WTC11 (cell line): ENCODE measurements around the gene FGFR3. TPM values are rescaled to one million over a fixed set of nuclear protein-coding genes. Genes with fewer than 3 reads are reported as not detected.

Experiments used
- ATAC-seq: fragments of 200-7000 bp; cut with Tn5 transposase; 2 replicates; pipeline ENCODE4 v1.10.0; 2021; ENCODE audit warnings: mild to moderate bottlenecking, moderate library complexity
- CTCF ChIA-PET: fragments of 300-600 bp; sonication (Branson Sonifier 250); formaldehyde crosslinking; loops from one replicate; lab custom pipeline; 2021; ENCODE audit warnings: antibody characterized with exemption; lab: Charles Lee
- POLR2A ChIA-PET: fragments of 350-600 bp; sonication (Branson Sonifier 250); formaldehyde crosslinking; loops from one replicate; lab custom pipeline; 2021; ENCODE audit warnings: antibody characterized with exemption; lab: Charles Lee
- DNase-seq: peaks from one replicate; pipeline ENCODE4 v3.0.0; 2021; ENCODE audit warnings: low spot score
- H3K27ac Mint-ChIP-seq: 2 replicates; pipeline ENCODE4 v1.8.0; 2021; ENCODE audit warnings: mixed read lengths
- H3K27me3 Mint-ChIP-seq: 2 replicates; pipeline ENCODE4 v1.8.0; 2021; ENCODE audit warnings: low read depth, mild to moderate bottlenecking, moderate library complexity, mixed read lengths
- H3K36me3 Mint-ChIP-seq: 2 replicates; pipeline ENCODE4 v1.8.0; 2021; ENCODE audit warnings: mixed read lengths
- H3K4me1 Mint-ChIP-seq: 2 replicates; pipeline ENCODE4 v1.8.0; 2022; ENCODE audit warnings: mixed read lengths
- H3K4me3 Mint-ChIP-seq: 2 replicates; pipeline ENCODE4 v1.8.0; 2021; ENCODE audit warnings: mild to moderate bottlenecking, moderate library complexity, mixed read lengths
- H3K9me3 Mint-ChIP-seq: 2 replicates; pipeline ENCODE4 v1.8.0; 2021; ENCODE audit warnings: mixed read lengths
- ARID4B ChIP-seq: sonication (generic); formaldehyde crosslinking; IDR thresholded peaks from 2 replicates; pipeline ENCODE4 v1.8.0; 2023; ENCODE audit warnings: missing genetic modification reagents, mild to moderate bottlenecking, borderline replicate concordance
- ATF3 ChIP-seq: sonication (generic); formaldehyde crosslinking; conservative IDR thresholded peaks from 2 replicates; pipeline ENCODE4 v1.8.1; 2022; ENCODE audit warnings: mild to moderate bottlenecking, missing genetic modification reagents
- ELF4 ChIP-seq: sonication (generic); formaldehyde crosslinking; IDR thresholded peaks from 2 replicates; pipeline ENCODE4 v1.8.1; 2022; ENCODE audit warnings: low read depth, mild to moderate bottlenecking, moderate library complexity, missing genetic modification reagents
- EMX1 ChIP-seq: fragments of 250-450 bp; sonication (Bioruptor Pico); IDR thresholded peaks from 2 replicates; pipeline ENCODE4 v1.8.0; 2021; ENCODE audit warnings: mild to moderate bottlenecking
- ERG ChIP-seq: fragments of 250-450 bp; sonication (Bioruptor Pico); IDR thresholded peaks from 2 replicates; pipeline ENCODE4 v1.8.0; 2021; ENCODE audit warnings: mild to moderate bottlenecking
- ETV6 ChIP-seq: sonication (generic); formaldehyde crosslinking; IDR thresholded peaks from 2 replicates; pipeline ENCODE4 v1.8.1; 2022; ENCODE audit warnings: mild to moderate bottlenecking, missing genetic modification reagents
- FOXJ3 ChIP-seq: sonication (generic); formaldehyde crosslinking; IDR thresholded peaks from 2 replicates; pipeline ENCODE4 v1.9.0; 2021; ENCODE audit warnings: missing genetic modification reagents, mild to moderate bottlenecking, borderline replicate concordance
- FOXP1 ChIP-seq: sonication (generic); formaldehyde crosslinking; IDR thresholded peaks from 2 replicates; pipeline ENCODE4 v1.8.0; 2022; ENCODE audit warnings: missing genetic modification reagents, mild to moderate bottlenecking, moderate library complexity, borderline replicate concordance
- GABPB1 ChIP-seq: sonication (generic); formaldehyde crosslinking; IDR thresholded peaks from 2 replicates; pipeline ENCODE4 v1.8.1; 2023; ENCODE audit warnings: mild to moderate bottlenecking, missing genetic modification reagents
- JUN ChIP-seq: sonication (generic); formaldehyde crosslinking; IDR thresholded peaks from 2 replicates; pipeline ENCODE4 v1.8.0; 2023; ENCODE audit warnings: mild to moderate bottlenecking, missing genetic modification reagents
- KAT7 ChIP-seq: sonication (generic); formaldehyde crosslinking; IDR thresholded peaks from 2 replicates; pipeline ENCODE4 v1.8.1; 2023; ENCODE audit warnings: missing genetic modification reagents, mild to moderate bottlenecking, borderline replicate concordance
- MLX ChIP-seq: sonication (generic); formaldehyde crosslinking; IDR thresholded peaks from 2 replicates; pipeline ENCODE4 v1.8.1; 2023; ENCODE audit warnings: mild to moderate bottlenecking, missing genetic modification reagents, moderate library complexity
- SOX15 ChIP-seq: fragments of 250-450 bp; sonication (Bioruptor Pico); IDR thresholded peaks from 2 replicates; pipeline ENCODE4 v1.9.0; 2021; ENCODE audit warnings: mild to moderate bottlenecking
- TP53 ChIP-seq: sonication (generic); formaldehyde crosslinking; IDR thresholded peaks from 2 replicates; pipeline ENCODE4 v1.8.1; 2023; ENCODE audit warnings: mild to moderate bottlenecking, missing genetic modification reagents
- ZNF138 ChIP-seq: sonication (generic); formaldehyde crosslinking; conservative IDR thresholded peaks from 2 replicates; pipeline ENCODE4 v1.8.1; 2022; ENCODE audit warnings: mild to moderate bottlenecking, moderate library complexity, missing genetic modification reagents
- ZNF671 ChIP-seq: fragments of 250-450 bp; sonication (Bioruptor Pico); IDR thresholded peaks from 2 replicates; pipeline ENCODE4 v1.8.0; 2021; ENCODE audit warnings: mild to moderate bottlenecking
- total RNA-seq: library from RNA; stranded (reverse); gene quantifications from 3 replicates; pipeline ENCODE4 v1.2.3, GENCODE V29; 2021
- TF ChIP-seq, protein P1 (sequence below): fragments of 250-450 bp; sonication (Bioruptor Pico); IDR thresholded peaks from 2 replicates; pipeline ENCODE4 v2.1.2; 2022; ENCODE audit warnings: mild to moderate bottlenecking, moderate library complexity
- TF ChIP-seq, protein P2 (sequence below): sonication (generic); formaldehyde crosslinking; IDR thresholded peaks from 2 replicates; pipeline ENCODE4 v1.8.1; 2023; ENCODE audit warnings: mild to moderate bottlenecking, missing genetic modification reagents, borderline replicate concordance
- TF ChIP-seq, protein P3 (sequence below): sonication (generic); formaldehyde crosslinking; IDR thresholded peaks from 2 replicates; pipeline ENCODE4 v1.8.1; 2023; ENCODE audit warnings: mild to moderate bottlenecking, missing genetic modification reagents

The FGFR3 gene
- total RNA-seq, 1 experiment from 2014 or later, result 19.9 TPM

DNA sequence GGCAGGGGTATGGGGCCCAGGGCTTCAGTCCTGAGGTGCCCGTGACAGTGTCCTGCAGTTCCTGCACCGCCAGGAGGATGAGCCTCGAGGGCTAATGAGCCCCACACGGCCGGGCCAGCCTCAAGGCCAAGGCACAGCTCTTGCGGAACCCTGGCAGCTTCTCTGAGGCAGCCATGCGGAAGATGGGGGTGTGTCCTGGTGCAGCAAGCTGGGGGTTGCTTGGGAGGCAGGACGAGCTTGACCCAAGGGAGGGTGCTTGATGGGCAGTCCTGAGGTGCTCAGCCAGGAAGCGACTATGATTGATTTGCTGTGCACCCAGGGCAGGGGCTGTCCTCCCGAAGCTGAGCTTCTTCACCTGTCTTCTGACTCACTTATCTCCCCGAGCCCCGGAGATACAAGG, 9.1 kb upstream of the FGFR3 start:
- no peaks in the 10 kb centered on the region for H3K9me3 Mint-ChIP-seq
- H3K27ac Mint-ChIP-seq, result no peak overlapping the region
- ATAC-seq (no peak), DNase-seq (no peak)
- CTCF ChIA-PET, result interaction anchor here (0.9 to 4.4 kb wide), 7 partner anchors 8 to 39 kb away, joined by 3 to 21 read pairs (median 7); no protein-coding TSS in a partner anchor
- no peaks in the 10 kb centered on the region for H3K36me3 Mint-ChIP-seq
- no peaks in the 10 kb centered on the region for H3K27me3 Mint-ChIP-seq
- H3K4me1 Mint-ChIP-seq, result peaks cover 5% of the 10 kb centered on the region; the same call in 1 of the 2 replicates
- POLR2A ChIA-PET, result no interaction called here
- no peak for TF ChIP-seq MLX (CRISPR knock-in tag)
- no peak for TF ChIP-seq ZNF138 (CRISPR knock-in tag)
- TF ChIP-seq JUN, result no peak
- no peak for TF ChIP-seq ERG (CRISPR knock-in tag)
- TF ChIP-seq, protein P1, sequence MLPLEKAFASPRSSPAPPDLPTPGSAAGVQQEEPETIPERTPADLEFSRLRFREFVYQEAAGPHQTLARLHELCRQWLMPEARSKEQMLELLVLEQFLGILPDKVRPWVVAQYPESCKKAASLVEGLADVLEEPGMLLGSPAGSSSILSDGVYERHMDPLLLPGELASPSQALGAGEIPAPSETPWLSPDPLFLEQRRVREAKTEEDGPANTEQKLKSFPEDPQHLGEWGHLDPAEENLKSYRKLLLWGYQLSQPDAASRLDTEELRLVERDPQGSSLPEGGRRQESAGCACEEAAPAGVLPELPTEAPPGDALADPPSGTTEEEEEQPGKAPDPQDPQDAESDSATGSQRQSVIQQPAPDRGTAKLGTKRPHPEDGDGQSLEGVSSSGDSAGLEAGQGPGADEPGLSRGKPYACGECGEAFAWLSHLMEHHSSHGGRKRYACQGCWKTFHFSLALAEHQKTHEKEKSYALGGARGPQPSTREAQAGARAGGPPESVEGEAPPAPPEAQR (CRISPR knock-in tag), result no peak
- TF ChIP-seq ELF4 (CRISPR knock-in tag), result no peak
- no peak for TF ChIP-seq ATF3 (CRISPR knock-in tag)
- TF ChIP-seq FOXJ3 (CRISPR knock-in tag), result no peak
- TF ChIP-seq, protein P2, sequence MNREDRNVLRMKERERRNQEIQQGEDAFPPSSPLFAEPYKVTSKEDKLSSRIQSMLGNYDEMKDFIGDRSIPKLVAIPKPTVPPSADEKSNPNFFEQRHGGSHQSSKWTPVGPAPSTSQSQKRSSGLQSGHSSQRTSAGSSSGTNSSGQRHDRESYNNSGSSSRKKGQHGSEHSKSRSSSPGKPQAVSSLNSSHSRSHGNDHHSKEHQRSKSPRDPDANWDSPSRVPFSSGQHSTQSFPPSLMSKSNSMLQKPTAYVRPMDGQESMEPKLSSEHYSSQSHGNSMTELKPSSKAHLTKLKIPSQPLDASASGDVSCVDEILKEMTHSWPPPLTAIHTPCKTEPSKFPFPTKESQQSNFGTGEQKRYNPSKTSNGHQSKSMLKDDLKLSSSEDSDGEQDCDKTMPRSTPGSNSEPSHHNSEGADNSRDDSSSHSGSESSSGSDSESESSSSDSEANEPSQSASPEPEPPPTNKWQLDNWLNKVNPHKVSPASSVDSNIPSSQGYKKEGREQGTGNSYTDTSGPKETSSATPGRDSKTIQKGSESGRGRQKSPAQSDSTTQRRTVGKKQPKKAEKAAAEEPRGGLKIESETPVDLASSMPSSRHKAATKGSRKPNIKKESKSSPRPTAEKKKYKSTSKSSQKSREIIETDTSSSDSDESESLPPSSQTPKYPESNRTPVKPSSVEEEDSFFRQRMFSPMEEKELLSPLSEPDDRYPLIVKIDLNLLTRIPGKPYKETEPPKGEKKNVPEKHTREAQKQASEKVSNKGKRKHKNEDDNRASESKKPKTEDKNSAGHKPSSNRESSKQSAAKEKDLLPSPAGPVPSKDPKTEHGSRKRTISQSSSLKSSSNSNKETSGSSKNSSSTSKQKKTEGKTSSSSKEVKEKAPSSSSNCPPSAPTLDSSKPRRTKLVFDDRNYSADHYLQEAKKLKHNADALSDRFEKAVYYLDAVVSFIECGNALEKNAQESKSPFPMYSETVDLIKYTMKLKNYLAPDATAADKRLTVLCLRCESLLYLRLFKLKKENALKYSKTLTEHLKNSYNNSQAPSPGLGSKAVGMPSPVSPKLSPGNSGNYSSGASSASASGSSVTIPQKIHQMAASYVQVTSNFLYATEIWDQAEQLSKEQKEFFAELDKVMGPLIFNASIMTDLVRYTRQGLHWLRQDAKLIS, result no peak
- TF ChIP-seq, protein P3, sequence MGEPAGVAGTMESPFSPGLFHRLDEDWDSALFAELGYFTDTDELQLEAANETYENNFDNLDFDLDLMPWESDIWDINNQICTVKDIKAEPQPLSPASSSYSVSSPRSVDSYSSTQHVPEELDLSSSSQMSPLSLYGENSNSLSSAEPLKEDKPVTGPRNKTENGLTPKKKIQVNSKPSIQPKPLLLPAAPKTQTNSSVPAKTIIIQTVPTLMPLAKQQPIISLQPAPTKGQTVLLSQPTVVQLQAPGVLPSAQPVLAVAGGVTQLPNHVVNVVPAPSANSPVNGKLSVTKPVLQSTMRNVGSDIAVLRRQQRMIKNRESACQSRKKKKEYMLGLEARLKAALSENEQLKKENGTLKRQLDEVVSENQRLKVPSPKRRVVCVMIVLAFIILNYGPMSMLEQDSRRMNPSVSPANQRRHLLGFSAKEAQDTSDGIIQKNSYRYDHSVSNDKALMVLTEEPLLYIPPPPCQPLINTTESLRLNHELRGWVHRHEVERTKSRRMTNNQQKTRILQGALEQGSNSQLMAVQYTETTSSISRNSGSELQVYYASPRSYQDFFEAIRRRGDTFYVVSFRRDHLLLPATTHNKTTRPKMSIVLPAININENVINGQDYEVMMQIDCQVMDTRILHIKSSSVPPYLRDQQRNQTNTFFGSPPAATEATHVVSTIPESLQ (CRISPR knock-in tag), result no peak
- TF ChIP-seq KAT7, result no peak
- no peak for TF ChIP-seq ARID4B
- TF ChIP-seq TP53 (CRISPR knock-in tag), result no peak
- no peak for TF ChIP-seq ZNF671 (CRISPR knock-in tag)
- TF ChIP-seq SOX15, result no peak
- TF ChIP-seq FOXP1 (CRISPR knock-in tag), result no peak
- no peak for TF ChIP-seq EMX1 (CRISPR knock-in tag)
- TF ChIP-seq GABPB1 (CRISPR knock-in tag), result no peak
- TF ChIP-seq ETV6, result no peak
- no peak overlapping the region for H3K4me3 Mint-ChIP-seq
